SK-N-SH treated with all-trans-retinoic acid at 6 μM for 48 hours (cell line): ENCODE data around the gene USB1.

Source experiments
- ATAC-seq: fragments of 200-7000 bp; cut with Tn5 transposase; 3 replicates; pipeline ENCODE4 v1.9.1; 2020; ENCODE audit warnings: mild to moderate bottlenecking, moderate library complexity
- BACH2 ChIP-seq: fragments of 250-450 bp; sonication (Bioruptor Pico); IDR thresholded peaks from 2 replicates; pipeline ENCODE4 v1.9.0; 2021; ENCODE audit warnings: mild to moderate bottlenecking, borderline replicate concordance
- CSDC2 ChIP-seq: fragments of 250-450 bp; sonication (Bioruptor Pico); IDR thresholded peaks from 2 replicates; pipeline ENCODE4 v1.5.0; 2020; ENCODE audit warnings: mild to moderate bottlenecking, moderate library complexity
- ESRRG ChIP-seq: fragments of 250-450 bp; sonication (Bioruptor Pico); IDR thresholded peaks from 2 replicates; pipeline ENCODE4 v1.6.1; 2021; ENCODE audit warnings: mild to moderate bottlenecking
- GLIS3 ChIP-seq: fragments of 250-450 bp; sonication (Bioruptor Pico); IDR thresholded peaks from 2 replicates; pipeline ENCODE4 v1.5.0; 2020; ENCODE audit warnings: mild to moderate bottlenecking, moderate library complexity
- RARB ChIP-seq: fragments of 250-450 bp; sonication (Bioruptor Pico); IDR thresholded peaks from 2 replicates; pipeline ENCODE4 v1.8.0; 2021; ENCODE audit warnings: mild to moderate bottlenecking, moderate library complexity
- TCF4 ChIP-seq: fragments of 250-450 bp; sonication (Bioruptor Pico); IDR thresholded peaks from 2 replicates; pipeline ENCODE4 v1.8.0; 2021; ENCODE audit warnings: mild to moderate bottlenecking, moderate library complexity, borderline replicate concordance
- TOX ChIP-seq: fragments of 250-450 bp; sonication (Bioruptor Pico); IDR thresholded peaks from 2 replicates; pipeline ENCODE4 v1.8.0; 2021; ENCODE audit warnings: mild to moderate bottlenecking, moderate library complexity, borderline replicate concordance
- ZFP30 ChIP-seq: fragments of 450-650 bp; formaldehyde crosslinking; IDR thresholded peaks from 2 replicates; pipeline ENCODE4 v1.5.0; 2022; ENCODE audit warnings: mild to moderate bottlenecking, moderate library complexity
- ZNF565 ChIP-seq: fragments of 450-650 bp; formaldehyde crosslinking; conservative IDR thresholded peaks from 2 replicates; pipeline ENCODE4 v1.5.0; 2020; ENCODE audit warnings: low read depth, mild to moderate bottlenecking, moderate library complexity
- ZNF70 ChIP-seq: fragments of 450-650 bp; formaldehyde crosslinking; IDR thresholded peaks from 2 replicates; pipeline ENCODE4 v1.5.0; 2020; ENCODE audit warnings: mild to moderate bottlenecking, moderate library complexity
- TF ChIP-seq, protein P1 (sequence below): fragments of 250-450 bp; sonication (Bioruptor Pico); IDR thresholded peaks from 2 replicates; pipeline ENCODE4 v1.5.0; 2020; ENCODE audit warnings: mild to moderate bottlenecking, moderate library complexity
- TF ChIP-seq, protein P2 (sequence below): fragments of 250-450 bp; sonication (Bioruptor Pico); IDR thresholded peaks from 2 replicates; pipeline ENCODE4 v1.8.0; 2021; ENCODE audit warnings: low read depth, mild to moderate bottlenecking, moderate library complexity, borderline replicate concordance
- TF ChIP-seq, protein P3 (sequence below): fragments of 250-450 bp; sonication (Bioruptor Pico); IDR thresholded peaks from 2 replicates; pipeline ENCODE4 v1.5.1; 2020; ENCODE audit warnings: low read depth, mild to moderate bottlenecking, moderate library complexity
- TF ChIP-seq, protein P4 (sequence below): fragments of 250-450 bp; sonication (Bioruptor Pico); IDR thresholded peaks from 2 replicates; pipeline ENCODE4 v1.8.0; 2020; ENCODE audit warnings: mild to moderate bottlenecking, moderate library complexity, borderline replicate concordance

The USB1 gene

DNA sequence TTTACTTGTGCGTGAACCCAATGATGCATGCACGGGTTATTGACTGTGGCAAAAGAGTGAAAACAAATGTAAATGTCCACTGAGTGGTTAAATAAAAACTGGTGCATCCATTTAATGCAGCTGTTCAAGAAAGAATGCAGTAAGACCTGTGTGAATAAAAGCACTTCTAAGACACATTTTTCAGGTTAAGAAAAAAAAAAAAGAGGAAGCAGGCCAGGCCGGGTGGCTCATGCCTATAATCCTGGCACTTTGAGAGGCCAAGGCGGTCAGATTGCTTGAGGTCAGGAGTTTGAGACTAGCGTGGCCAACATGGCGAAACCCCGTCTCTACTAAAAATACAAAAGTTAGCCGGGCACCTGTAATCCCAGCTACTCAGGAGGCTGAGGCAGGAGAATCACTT, 42.1 kb upstream of the USB1 start (continued):
- TF ChIP-seq, protein P1, sequence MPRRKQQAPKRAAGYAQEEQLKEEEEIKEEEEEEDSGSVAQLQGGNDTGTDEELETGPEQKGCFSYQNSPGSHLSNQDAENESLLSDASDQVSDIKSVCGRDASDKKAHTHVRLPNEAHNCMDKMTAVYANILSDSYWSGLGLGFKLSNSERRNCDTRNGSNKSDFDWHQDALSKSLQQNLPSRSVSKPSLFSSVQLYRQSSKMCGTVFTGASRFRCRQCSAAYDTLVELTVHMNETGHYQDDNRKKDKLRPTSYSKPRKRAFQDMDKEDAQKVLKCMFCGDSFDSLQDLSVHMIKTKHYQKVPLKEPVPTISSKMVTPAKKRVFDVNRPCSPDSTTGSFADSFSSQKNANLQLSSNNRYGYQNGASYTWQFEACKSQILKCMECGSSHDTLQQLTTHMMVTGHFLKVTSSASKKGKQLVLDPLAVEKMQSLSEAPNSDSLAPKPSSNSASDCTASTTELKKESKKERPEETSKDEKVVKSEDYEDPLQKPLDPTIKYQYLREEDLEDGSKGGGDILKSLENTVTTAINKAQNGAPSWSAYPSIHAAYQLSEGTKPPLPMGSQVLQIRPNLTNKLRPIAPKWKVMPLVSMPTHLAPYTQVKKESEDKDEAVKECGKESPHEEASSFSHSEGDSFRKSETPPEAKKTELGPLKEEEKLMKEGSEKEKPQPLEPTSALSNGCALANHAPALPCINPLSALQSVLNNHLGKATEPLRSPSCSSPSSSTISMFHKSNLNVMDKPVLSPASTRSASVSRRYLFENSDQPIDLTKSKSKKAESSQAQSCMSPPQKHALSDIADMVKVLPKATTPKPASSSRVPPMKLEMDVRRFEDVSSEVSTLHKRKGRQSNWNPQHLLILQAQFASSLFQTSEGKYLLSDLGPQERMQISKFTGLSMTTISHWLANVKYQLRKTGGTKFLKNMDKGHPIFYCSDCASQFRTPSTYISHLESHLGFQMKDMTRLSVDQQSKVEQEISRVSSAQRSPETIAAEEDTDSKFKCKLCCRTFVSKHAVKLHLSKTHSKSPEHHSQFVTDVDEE (CRISPR knock-in tag), result no peak
- TF ChIP-seq TCF4 (CRISPR knock-in tag) (no peak), GLIS3 (CRISPR knock-in tag) (no peak), ZNF565 (CRISPR knock-in tag) (no peak), TOX (CRISPR knock-in tag) (no peak)

DNA sequence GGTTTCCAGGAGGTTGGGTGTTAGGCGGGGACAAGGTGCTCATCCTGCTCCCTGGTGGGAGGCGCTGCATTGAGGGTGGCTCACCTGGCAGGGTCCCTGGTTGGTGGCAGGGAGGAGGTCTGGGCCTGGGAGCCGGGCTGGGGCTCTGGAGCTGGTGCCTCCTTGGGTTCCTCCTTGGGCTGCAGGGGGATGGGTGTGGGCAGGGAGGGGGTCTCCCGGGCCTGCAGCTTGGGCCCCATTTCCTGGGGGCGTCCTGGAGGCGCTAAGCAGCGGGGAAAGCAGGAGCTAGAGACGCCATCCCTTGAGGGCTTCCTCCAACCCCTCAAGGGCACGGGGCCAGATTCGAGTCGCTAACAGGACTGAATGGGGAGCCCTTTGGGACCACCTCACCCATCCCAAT, 41.4 kb upstream of the USB1 start:
- ATAC-seq, result no peak

DNA sequence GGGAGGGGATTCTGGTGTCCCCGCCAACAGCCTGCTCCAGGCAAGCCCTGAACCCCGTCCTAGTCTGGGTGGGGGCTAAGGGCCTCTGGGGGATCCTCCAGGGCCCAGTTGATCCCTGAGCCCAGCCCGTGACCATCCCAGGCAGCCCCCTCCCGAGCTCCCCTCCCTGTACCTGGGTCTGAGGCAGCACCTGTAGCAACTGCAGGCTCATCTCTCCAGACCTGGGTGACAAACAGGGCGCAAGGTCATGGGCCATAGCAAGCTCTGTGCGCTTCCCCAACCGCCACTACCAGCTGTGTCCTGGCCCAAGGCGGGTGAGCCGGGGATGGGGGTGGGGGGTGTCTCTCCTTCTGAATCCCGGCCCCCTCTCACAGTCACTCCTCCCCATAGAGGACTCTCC, 40.9 kb upstream of the USB1 start:
- TF ChIP-seq BACH2 (CRISPR knock-in tag) (no peak), CSDC2 (CRISPR knock-in tag) (no peak), ESRRG (CRISPR knock-in tag) (no peak), TOX (CRISPR knock-in tag) (no peak), ZNF565 (CRISPR knock-in tag) (no peak)
- TF ChIP-seq, protein P2, sequence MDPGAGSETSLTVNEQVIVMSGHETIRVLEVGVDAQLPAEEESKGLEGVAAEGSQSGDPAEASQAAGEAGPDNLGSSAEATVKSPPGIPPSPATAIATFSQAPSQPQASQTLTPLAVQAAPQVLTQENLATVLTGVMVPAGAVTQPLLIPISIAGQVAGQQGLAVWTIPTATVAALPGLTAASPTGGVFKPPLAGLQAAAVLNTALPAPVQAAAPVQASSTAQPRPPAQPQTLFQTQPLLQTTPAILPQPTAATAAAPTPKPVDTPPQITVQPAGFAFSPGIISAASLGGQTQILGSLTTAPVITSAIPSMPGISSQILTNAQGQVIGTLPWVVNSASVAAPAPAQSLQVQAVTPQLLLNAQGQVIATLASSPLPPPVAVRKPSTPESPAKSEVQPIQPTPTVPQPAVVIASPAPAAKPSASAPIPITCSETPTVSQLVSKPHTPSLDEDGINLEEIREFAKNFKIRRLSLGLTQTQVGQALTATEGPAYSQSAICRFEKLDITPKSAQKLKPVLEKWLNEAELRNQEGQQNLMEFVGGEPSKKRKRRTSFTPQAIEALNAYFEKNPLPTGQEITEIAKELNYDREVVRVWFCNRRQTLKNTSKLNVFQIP (CRISPR knock-in tag), result no peak
- TF ChIP-seq, protein P3, sequence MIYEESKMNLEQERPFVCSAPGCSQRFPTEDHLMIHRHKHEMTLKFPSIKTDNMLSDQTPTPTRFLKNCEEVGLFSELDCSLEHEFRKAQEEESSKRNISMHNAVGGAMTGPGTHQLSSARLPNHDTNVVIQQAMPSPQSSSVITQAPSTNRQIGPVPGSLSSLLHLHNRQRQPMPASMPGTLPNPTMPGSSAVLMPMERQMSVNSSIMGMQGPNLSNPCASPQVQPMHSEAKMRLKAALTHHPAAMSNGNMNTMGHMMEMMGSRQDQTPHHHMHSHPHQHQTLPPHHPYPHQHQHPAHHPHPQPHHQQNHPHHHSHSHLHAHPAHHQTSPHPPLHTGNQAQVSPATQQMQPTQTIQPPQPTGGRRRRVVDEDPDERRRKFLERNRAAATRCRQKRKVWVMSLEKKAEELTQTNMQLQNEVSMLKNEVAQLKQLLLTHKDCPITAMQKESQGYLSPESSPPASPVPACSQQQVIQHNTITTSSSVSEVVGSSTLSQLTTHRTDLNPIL, result no peak
- no peak for ATAC-seq

More for the DNA sequence above, 41.4 kb upstream of the USB1 start:
- no peak for TF ChIP-seq ZNF70
- TF ChIP-seq, protein P1 (CRISPR knock-in tag), result no peak
- TF ChIP-seq, protein P2 (CRISPR knock-in tag), result no peak
- no peak for TF ChIP-seq BACH2 (CRISPR knock-in tag)
- no peak for TF ChIP-seq ZFP30 (CRISPR knock-in tag)
- TF ChIP-seq, protein P4, sequence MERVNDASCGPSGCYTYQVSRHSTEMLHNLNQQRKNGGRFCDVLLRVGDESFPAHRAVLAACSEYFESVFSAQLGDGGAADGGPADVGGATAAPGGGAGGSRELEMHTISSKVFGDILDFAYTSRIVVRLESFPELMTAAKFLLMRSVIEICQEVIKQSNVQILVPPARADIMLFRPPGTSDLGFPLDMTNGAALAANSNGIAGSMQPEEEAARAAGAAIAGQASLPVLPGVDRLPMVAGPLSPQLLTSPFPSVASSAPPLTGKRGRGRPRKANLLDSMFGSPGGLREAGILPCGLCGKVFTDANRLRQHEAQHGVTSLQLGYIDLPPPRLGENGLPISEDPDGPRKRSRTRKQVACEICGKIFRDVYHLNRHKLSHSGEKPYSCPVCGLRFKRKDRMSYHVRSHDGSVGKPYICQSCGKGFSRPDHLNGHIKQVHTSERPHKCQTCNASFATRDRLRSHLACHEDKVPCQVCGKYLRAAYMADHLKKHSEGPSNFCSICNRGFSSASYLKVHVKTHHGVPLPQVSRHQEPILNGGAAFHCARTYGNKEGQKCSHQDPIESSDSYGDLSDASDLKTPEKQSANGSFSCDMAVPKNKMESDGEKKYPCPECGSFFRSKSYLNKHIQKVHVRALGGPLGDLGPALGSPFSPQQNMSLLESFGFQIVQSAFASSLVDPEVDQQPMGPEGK, result no peak
- no peak for TF ChIP-seq RARB (CRISPR knock-in tag)
- TF ChIP-seq ZNF565 (CRISPR knock-in tag), result no peak
